HG02588 (cell line): ENCODE results near the gene GLUD1.
"Not testable (repeated sequence)": the region's sequence is repeated elsewhere in the genome, so short reads cannot be mapped to it uniquely, and the experiment has no call there.

Experiments used
- ATAC-seq: cut with Tn5 transposase; IDR thresholded peaks from one replicate; pipeline ENCODE4 v1.9.1; 2021; ENCODE audit warnings: mild to moderate bottlenecking, moderate library complexity; ENCODE audit not compliant: unreplicated experiment

Gene GLUD1

DNA sequence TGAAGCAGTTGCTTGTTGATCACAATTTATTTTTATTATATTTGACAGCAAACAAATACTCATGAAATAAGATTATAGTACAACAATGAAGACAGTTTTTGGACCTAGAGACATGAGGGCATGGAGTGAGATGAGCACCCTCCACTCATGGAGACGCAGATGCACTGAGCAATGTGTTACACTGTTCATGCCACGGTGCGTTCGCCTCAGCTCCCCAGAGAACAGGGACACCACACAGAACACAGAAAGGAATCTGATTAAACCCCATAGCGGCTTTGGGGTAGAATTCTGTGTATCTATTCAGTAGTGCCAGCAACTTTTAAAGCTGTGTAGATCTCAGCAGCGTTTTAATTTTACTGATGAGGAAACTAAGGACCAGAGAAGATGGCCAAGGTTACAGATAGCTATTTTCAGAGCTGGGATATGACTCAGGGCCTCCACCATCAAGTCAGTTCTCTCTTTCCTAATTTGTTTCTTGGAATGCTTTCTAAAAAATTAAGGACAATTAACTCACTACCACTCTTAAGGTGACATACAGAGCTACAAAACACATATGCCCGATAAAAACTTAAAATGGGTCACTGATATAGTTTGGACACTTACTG is 41.0 kb downstream of the GLUD1 start:
- ATAC-seq: no peak

DNA sequence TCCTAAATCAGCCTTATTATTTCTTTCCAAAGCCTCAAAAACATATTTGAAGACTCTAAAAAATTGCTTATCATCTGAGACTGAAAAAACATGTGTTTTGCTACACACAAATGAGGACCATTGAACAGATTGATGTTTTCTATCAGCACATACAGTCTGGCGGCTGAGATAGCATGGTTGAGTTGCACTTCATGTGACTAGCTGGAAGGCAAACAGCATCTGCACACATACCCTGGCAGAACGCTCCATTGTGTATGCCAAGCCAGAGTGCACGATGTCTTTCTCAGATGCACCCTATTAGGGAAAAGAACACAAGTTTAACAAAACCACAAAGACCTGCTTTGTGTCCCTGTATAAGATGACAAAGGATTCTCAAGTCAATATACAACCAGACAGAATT is 41.5 kb downstream of the GLUD1 start:
- no peak for ATAC-seq

DNA sequence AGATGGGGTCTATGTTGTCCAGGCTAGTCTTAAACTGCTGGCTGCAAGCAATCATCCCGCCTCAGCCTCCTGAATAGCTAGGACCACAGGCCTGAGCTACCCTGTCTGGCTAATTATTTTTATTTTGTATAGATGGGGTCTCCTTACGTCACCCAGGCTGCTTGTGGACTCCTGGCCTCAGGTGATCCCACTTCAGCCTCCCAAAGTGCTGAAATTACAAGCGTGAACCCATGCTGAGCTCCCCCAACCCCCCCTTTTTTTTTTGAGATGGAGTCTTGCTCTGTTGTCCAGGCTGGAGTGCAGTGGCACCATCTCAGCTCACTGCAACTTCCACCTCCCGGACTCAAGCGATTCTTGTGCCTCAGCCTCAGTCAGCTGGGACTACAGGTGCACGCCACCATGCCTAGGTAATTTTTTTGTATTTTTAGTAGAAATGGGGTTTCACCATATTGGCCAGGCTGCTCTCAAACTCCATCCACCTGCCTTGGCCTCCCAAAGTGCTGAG is 49.2 kb downstream of the GLUD1 start:
- ATAC-seq: no peak

GRCh38 chr10:87043579-87043978 is 51.1 kb downstream of the GLUD1 start:
- ATAC-seq: not testable (repeated sequence)

DNA sequence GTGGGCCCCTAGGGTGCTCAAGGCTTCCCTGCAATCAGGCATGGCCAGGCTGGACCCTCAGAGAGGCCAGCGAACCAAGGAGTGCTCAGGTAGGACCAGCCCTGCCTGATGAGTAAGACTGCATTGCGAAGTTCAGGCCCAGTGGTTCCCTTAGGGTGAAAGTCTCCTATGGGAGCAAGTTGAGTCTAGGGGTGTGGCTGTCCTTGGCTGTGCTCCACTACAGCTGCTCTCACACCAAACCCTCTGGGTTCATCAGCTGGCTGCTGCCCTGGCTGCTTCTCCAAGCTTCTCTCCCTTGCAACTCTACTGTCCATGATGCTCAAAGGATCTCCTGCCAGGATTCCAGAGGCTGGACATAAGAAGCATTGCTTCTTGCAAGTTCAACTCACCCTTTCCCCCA is 55.9 kb downstream of the GLUD1 start:
- ATAC-seq: no peak

DNA sequence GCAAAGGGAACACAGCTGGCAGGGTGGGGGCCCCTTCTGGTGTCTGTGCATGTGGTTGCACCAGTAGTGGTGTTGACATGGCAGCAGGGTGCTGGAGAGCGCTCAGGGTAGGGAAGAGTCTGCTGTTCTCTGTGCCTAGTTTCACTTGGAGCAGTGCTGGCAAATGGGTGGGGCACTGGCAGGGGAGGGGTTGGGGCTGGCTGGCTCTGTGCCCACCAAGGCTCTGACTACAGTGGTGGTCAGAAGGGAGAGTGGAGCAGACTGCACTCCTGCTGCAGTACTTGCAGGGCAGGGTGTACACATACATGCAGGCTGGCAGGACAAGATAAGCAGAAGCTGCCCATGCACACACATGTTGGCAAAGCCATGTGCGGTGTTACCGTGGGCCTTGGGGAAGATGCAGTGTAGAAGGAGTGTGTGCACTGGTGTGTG is 56.3 kb downstream of the GLUD1 start:
- no peak for ATAC-seq

GRCh38 chr10:87036623-87037022 is 58.0 kb downstream of the GLUD1 start:
- ATAC-seq: no peak

DNA sequence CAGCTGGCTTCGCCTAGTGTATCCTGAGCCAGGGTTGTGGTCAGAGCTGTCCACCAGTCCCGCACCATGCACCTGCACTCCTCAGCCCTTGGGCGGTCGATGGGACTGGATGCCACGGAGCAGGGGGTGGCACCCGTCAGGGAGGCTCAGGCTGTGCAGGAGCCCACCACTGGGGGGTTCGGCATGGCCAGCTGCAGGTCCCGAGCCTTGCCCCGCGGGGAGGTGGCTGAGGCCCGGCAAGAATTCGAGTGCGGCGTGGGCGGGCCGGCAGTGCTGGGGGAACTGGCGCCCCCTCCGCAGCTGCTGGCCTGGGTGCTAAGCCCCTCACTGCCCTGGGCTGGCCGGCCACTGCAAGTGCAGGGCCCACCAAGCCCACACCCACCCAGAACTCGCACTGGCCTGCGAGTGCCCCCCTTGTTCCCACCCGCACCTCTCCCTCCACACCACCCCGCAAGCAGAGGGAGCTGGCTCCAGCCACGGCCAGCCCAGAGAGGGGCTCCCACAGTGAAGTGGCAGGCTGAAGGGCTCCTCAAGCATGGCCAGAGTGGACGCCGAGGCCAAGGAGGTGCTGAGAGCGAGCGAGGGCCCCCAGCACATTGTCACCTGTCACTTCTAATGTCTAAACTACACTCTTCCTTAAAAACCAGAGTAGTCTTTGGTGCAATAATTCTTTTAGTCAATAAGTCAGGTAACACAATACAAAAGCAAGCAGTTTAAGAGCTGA is 63.6 kb downstream of the GLUD1 start:
- no peak for ATAC-seq

DNA sequence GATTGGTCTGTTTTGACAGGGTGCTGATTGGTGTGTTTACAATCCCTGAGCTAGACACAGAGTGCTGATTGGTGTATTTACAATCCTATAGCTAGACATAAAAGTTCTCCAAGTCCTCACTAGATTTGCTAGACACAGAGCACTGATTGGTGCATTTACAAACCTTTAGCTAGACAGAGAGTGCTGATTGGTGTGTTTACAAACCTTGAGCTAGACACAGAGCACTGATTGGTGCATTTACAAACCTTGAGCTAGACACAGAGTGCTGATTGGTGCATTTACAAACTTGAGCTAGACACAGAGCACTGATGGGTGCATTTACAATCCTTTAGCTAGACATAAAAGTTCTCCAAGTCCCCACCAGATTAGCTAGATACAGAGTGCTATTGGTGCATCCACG is 64.2 kb downstream of the GLUD1 start:
- not testable (repeated sequence) for ATAC-seq

DNA sequence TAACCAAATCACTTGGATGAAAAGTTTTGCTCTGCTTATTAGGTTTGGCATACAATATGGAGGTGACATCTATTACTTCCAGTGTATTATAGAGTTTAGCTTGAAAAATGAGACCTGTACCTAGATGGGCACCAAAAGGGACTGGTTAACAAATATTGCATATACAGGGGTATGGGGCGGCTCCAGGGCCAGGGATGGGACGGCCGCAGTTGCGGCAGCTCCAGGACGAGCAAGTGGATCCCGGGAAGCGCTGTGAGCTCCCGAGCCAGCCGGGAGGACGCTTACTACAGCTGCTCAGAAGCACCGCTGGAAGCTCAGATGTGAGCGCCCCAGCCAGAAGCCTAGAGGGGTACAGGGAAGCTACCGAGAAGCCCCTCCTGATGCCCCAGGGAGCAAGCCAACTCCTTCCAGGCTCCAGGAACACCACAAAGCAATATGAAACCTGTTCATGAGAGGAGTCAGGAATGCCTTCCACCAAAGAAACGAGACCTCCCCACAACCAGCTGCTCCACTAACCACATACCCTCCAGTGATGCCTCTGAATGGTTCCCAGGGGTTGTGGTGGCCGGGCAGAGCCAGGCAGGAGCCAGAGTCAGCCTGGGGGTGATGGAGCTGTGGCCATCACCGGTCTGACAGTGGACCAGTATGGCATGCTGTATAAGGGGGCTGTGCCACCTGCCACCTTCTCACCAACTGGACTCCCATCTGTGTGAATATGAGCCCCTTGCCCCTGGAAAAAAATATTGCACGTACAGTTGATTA is 67.7 kb downstream of the GLUD1 start:
- ATAC-seq: not testable (repeated sequence)

- not testable (repeated sequence) for ATAC-seq
Measured at GRCh38 chr10:87025285-87025958, 69.2 kb downstream of the GLUD1 start.

- ATAC-seq: not testable (repeated sequence)
Measured at GRCh38 chr10:87020056-87020455, 74.6 kb downstream of the GLUD1 start, which contains the start of gene FAM25A. TSS of gene FAM25A (plus strand) at chr10:87020294. CDS start at chr10:87020325, 31 bp downstream.

GRCh38 chr10:87019504-87019903 is 75.1 kb downstream of the GLUD1 start:
- not testable (repeated sequence) for ATAC-seq

- ATAC-seq: not testable (repeated sequence)
Measured at GRCh38 chr10:87019066-87019465, 75.6 kb downstream of the GLUD1 start.

DNA sequence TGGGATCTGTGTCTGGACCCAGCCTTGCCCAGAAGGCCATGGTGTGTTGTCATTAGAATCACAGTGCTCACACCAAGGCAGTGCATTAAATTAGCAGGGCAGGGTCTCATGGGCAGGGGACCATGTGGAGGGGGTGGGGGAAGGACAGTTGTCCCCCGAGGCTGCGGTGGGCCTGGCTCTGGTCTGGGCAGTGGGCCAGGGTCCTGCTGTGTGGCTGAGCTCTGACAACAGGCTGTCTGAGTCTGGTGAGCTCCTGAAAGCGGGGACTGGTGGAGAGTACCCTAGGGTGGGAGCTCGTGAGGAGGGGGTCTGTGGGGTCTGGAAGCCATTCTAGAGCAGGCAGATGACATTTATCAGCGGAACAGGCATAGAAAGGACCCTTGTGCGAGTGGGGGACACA is 76.5 kb downstream of the GLUD1 start:
- not testable (repeated sequence) for ATAC-seq

GRCh38 chr10:87014986-87015716 is 79.5 kb downstream of the GLUD1 start:
- ATAC-seq: not testable (repeated sequence)

- not testable (repeated sequence) for ATAC-seq
Measured at GRCh38 chr10:87013528-87013927, 81.1 kb downstream of the GLUD1 start.

DNA sequence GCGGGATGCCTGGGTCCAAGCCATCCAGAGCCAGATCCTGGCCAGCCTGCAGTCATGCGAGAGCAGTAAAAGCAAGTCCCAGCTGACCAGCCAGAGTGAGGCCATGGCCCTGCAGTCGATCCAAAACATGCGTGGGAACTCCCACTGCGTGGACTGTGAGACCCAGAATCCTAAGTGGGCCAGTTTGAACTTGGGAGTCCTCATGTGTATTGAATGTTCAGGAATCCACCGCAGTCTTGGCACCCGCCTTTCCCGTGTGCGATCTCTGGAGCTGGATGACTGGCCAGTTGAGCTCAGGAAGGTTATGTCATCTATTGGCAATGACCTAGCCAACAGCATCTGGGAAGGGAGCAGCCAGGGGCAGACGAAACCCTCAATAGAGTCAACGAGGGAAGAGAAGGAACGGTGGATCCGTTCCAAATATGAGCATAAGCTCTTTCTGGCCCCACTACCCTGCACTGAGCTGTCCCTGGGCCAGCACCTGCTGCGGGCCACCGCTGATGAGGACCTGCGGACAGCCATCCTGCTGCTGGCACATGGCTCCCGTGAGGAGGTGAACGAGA is 85.4 kb downstream of the GLUD1 start:
- not testable (repeated sequence) for ATAC-seq

GRCh38 chr10:87008303-87008702 is 86.3 kb downstream of the GLUD1 start:
- not testable (repeated sequence) for ATAC-seq

DNA sequence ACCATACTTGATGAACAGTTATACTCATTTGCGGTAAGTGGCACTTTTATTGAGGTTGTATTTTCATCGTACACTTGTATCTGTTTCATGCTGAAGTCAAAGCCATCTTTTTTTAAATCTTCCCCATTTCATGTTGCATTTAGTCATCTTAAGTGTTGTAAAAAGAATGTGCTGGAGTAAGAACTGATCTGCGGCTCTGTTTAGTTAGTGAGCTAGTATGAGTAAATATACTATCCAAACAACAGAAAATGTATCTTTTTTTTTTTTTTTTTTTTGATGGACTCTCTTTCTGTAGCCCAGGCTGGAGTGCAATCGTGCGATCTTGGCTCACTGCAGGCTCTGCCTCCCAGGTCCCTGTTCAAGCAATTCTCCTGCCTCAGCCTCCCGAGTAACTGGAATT is 87.0 kb downstream of the GLUD1 start:
- not testable (repeated sequence) for ATAC-seq
